PC-9 (cell line): ENCODE data around the gene NUDC. TPM values are rescaled to one million over a fixed set of nuclear protein-coding genes. Genes with fewer than 3 reads are reported as not detected.
"Not testable (repeated sequence)": the region's sequence is repeated elsewhere in the genome, so short reads cannot be mapped to it uniquely, and the experiment has no call there.

ENCODE experiments used
- Bru-seq: library from RNA; stranded (reverse); fragments of 400-500 nt; gene quantifications from one replicate; lab custom pipeline; 2021; lab: Mats Ljungman, UMichigan
- BruChase-seq, 2 experiments: library from RNA; stranded (reverse); fragments of 400-500 nt; gene quantifications; one replicate each; lab custom pipeline; 2021; lab: Mats Ljungman, UMichigan
- BruUV-seq: library from RNA; stranded (reverse); fragments of 400-500 nt; replicated peaks from 2 replicates; lab custom pipeline; 2021; lab: Mats Ljungman, UMichigan
- CTCF ChIA-PET: fragments of 300-600 bp; sonication (Branson Sonifier 250); formaldehyde crosslinking; loops from one replicate; lab custom pipeline; 2022; ENCODE audit warnings: antibody characterized with exemption; lab: Charles Lee
- POLR2A ChIA-PET: fragments of 300-600 bp; sonication (Branson Sonifier 250); formaldehyde crosslinking; loops from one replicate; lab custom pipeline; 2022; ENCODE audit warnings: antibody characterized with exemption; ENCODE audit not compliant: unreplicated experiment; lab: Charles Lee
- DNase-seq, 2 experiments: peaks; one replicate each; pipeline versions ENCODE4 v3.0.0 to v3.0.0-alpha.2; 2015 to 2022; ENCODE audit warnings: mixed read lengths in 1 of 2
- H2AFZ ChIP-seq: fragments of 200-600 bp; sonication (generic); 2 replicates; pipeline ENCODE4 v1.8.1; 2017; ENCODE audit warnings: antibody characterized with exemption
- H3F3A ChIP-seq: fragments of 200-600 bp; sonication (generic); 2 replicates; pipeline ENCODE4 v1.8.1; 2017; ENCODE audit warnings: antibody characterized with exemption, mild to moderate bottlenecking, low read depth; ENCODE audit not compliant: insufficient read depth
- H3K27ac ChIP-seq: fragments of 200-600 bp; sonication (generic); 2 replicates; pipeline ENCODE4 v1.6.1; 2016; ENCODE audit warnings: mixed run types
- H3K27me3 ChIP-seq: fragments of 200-600 bp; sonication (generic); 2 replicates; pipeline ENCODE4 v1.6.1; 2016; ENCODE audit warnings: low read depth, mixed run types; ENCODE audit not compliant: insufficient read depth
- H3K36me3 ChIP-seq: fragments of 200-600 bp; sonication (generic); 2 replicates; pipeline ENCODE4 v1.6.1; 2016; ENCODE audit warnings: low read depth, mixed run types
- H3K4me1 ChIP-seq: fragments of 200-600 bp; sonication (generic); replicated peaks from 2 replicates; pipeline ENCODE4 v1.6.1; 2016; ENCODE audit warnings: mixed run types; ENCODE audit not compliant: insufficient read depth
- H3K4me2 ChIP-seq: fragments of 200-600 bp; sonication (generic); 2 replicates; pipeline ENCODE4 v1.6.1; 2017; ENCODE audit warnings: mixed run types
- H3K4me3 ChIP-seq: fragments of 200-600 bp; sonication (generic); 2 replicates; pipeline ENCODE4 v1.6.1; 2016; ENCODE audit warnings: mixed run types
- H3K79me2 ChIP-seq: fragments of 200-600 bp; sonication (generic); 2 replicates; pipeline ENCODE4 v1.6.1; 2017; ENCODE audit warnings: low read depth, mixed run types
- H3K9me2 ChIP-seq: fragments of 200-600 bp; sonication (generic); 2 replicates; pipeline ENCODE4 v1.8.1; 2017; ENCODE audit warnings: mild to moderate bottlenecking; ENCODE audit not compliant: insufficient read depth
- H3K9me3 ChIP-seq: fragments of 200-600 bp; sonication (generic); 2 replicates; pipeline ENCODE4 v1.8.1; 2016; ENCODE audit warnings: low read depth; ENCODE audit not compliant: insufficient read depth
- H4K20me1 ChIP-seq: fragments of 200-600 bp; sonication (generic); 2 replicates; pipeline ENCODE4 v1.8.1; 2017; ENCODE audit not compliant: insufficient read depth
- EZH2 ChIP-seq: fragments of 200-600 bp; sonication (generic); IDR thresholded peaks from 2 replicates; pipeline ENCODE4 v1.8.0; 2017; ENCODE audit warnings: antibody characterized with exemption, low read depth
- intact Hi-C: fragments of 100-400 bp; cut with micrococcal nuclease; formaldehyde crosslinking; loops from one replicate; pipeline ENCODE4 v1.10.0; 2022; ENCODE audit not compliant: unreplicated experiment
- long read RNA-seq: library from polyadenylated mRNA; stranded (forward); transcript quantifications from one replicate; pipeline ENCODE4 v2.0.0, GENCODE V29; 2022
- total RNA-seq: library from RNA; stranded (reverse); gene quantifications from 2 replicates; pipeline ENCODE4 v1.2.3, GENCODE V29; 2021
- TF ChIP-seq, protein P1 (sequence below): fragments of 200-600 bp; sonication (generic); conservative IDR thresholded peaks from 2 replicates; pipeline ENCODE4 v1.6.1; 2017; ENCODE audit warnings: mixed run types, antibody characterized with exemption, mild to moderate bottlenecking, moderate library complexity

Gene NUDC
- total RNA-seq (93.6 and 104 TPM in 2 replicates), Bru-seq, nascent RNA (percentile 91 among the genes with signal in this experiment), BruChase-seq, experiment 1, labeled RNA remaining after a 2-hour chase (percentile 81 among the genes with signal in this experiment), BruChase-seq, experiment 2, labeled RNA remaining after a 6-hour chase (percentile 88 among the genes with signal in this experiment)
- long read RNA-seq, transcript NUDC-201 (9 exons, 1,800 nt): major isoform, 636 of 1,074 reads
- long read RNA-seq, transcript NUDC-204 (2 exons, 607 nt): minor isoform, 352 of 1,074 reads
- long read RNA-seq, partial matches to known transcripts: 8 of 1,074 reads
- long read RNA-seq, other reads (novel, unspliced or antisense): 78 of 1,074 reads

DNA sequence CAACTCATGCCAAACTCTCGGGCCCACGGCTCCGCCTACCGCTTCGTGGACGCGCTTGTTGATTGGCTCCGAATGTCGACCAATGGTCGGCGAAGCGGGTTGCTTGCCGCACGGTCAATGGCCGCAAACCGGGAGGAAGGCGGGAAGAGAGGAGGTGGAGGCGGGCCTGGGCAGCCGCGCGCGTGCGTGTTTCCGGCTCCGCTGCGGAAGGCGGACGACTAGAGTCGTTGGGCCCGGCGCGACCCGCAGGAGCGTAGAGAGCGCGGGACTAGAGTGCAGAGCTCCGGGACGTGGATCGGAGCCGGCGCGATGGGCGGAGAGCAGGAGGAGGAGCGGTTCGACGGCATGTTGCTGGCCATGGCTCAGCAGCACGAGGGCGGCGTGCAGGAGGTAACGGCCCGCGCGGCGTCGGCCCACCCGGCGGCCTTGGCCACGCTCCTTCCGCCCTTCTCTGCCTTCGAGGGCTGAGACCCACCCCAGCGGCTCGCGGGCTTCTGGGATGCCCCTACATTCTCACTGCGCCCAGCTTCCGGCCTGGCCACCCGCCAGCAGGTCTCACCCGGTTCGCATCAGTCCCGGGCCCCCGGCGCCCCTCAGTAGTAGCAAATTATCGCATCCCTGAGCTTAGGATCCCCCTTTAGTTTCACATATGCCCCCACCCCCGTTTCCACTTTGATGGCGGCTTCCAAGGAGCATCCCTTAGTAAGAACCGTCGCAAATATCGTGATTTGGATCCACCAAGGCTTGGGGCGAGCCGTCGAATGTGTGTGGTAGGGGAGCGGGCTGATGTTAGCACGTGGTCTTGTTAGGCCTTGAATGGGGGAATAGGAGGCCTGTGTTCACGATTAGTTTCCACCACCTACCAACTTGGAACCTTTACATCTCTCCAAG, at the start of gene NUDC:
Gene NUDC, plus strand, starts transcription at position 204 of the 891 bp plus-strand sequence. Its CDS starts 106 bp downstream, at position 310.
- Histone ChIP-seq H3K36me3 (peaks cover 14% of the 10 kb centered on the region; the same call in 1 of the 2 replicates), H4K20me1 (peaks cover 20% of the 10 kb centered on the region), H3K4me1 (peaks cover 12% of the 10 kb centered on the region), H3K27me3 (no peaks in the 10 kb centered on the region), H3K9me3 (no peaks in the 10 kb centered on the region), H3F3A (no peaks in the 10 kb centered on the region), H3K9me2 (no peaks in the 10 kb centered on the region), H3K79me2 (peaks cover 40% of the 10 kb centered on the region), H2AFZ (peak within 1 kb of the TSS; percentile 77), H3K27ac (peak within 1 kb of the TSS; percentile 53), H3K4me3 (peak within 1 kb of the TSS; percentile 73), H3K4me2 (peak within 1 kb of the TSS; percentile 82)
- CTCF ChIA-PET: interaction anchor here (0.5 kb wide), 1 partner anchor 960 kb away, joined by 5 read pairs; no protein-coding TSS in a partner anchor
- no peak for TF ChIP-seq EZH2
- TF ChIP-seq, protein P1, sequence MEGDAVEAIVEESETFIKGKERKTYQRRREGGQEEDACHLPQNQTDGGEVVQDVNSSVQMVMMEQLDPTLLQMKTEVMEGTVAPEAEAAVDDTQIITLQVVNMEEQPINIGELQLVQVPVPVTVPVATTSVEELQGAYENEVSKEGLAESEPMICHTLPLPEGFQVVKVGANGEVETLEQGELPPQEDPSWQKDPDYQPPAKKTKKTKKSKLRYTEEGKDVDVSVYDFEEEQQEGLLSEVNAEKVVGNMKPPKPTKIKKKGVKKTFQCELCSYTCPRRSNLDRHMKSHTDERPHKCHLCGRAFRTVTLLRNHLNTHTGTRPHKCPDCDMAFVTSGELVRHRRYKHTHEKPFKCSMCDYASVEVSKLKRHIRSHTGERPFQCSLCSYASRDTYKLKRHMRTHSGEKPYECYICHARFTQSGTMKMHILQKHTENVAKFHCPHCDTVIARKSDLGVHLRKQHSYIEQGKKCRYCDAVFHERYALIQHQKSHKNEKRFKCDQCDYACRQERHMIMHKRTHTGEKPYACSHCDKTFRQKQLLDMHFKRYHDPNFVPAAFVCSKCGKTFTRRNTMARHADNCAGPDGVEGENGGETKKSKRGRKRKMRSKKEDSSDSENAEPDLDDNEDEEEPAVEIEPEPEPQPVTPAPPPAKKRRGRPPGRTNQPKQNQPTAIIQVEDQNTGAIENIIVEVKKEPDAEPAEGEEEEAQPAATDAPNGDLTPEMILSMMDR: no peak
- POLR2A ChIA-PET: interaction anchor here (0.6 kb wide), 2 partner anchors 220 to 278 kb away, joined by 4 to 13 read pairs; no protein-coding TSS in a partner anchor
- peak; percentile 85 to 94 for DNase-seq
- intact Hi-C loops: loop anchor here (2.0 kb wide), 2 partner anchors 21 to 31 kb away; partner anchors contain the start of genes GPATCH3 and GPN2
- BruUV-seq: no TSS peak

DNA sequence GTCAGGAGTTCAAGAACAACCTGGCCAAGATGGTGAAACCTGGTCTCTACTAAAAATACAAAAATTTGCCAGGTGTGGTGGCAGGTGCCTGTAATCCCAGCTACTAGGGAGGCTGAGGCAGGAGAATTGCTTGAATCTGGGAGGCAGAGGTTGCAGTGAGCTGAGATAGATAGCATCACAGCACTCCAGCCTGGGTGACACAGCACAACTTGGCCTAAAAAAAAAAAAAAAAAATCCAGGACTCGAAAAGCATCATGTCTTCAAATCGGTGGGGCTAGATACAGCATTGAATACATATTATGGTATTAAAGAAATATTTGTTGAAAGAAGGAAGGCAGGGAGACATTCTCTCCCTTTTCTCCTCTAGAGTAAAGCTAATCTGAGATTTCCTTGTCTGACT, 48.4 kb upstream of the NUDC start:
- H3K9me2 ChIP-seq, H2AFZ ChIP-seq, DNase-seq, H4K20me1 ChIP-seq, H3K36me3 ChIP-seq, H3K79me2 ChIP-seq, H3K9me3 ChIP-seq, H3K27me3 ChIP-seq, BruUV-seq, CTCF ChIA-PET, H3K4me3 ChIP-seq, intact Hi-C loops: not testable (repeated sequence)
- Histone ChIP-seq H3K4me2 (peak overlapping the region; percentile 23; the same call in 1 of the 2 replicates), H3K27ac (peak overlapping the region; percentile 60), H3F3A (peaks cover 32% of the 10 kb centered on the region), H3K4me1 (peaks cover 50% of the 10 kb centered on the region)
- POLR2A ChIA-PET: interaction anchor here (1.0 kb wide), 1 partner anchor 11 kb away, joined by 5 read pairs; no protein-coding TSS in a partner anchor

DNA sequence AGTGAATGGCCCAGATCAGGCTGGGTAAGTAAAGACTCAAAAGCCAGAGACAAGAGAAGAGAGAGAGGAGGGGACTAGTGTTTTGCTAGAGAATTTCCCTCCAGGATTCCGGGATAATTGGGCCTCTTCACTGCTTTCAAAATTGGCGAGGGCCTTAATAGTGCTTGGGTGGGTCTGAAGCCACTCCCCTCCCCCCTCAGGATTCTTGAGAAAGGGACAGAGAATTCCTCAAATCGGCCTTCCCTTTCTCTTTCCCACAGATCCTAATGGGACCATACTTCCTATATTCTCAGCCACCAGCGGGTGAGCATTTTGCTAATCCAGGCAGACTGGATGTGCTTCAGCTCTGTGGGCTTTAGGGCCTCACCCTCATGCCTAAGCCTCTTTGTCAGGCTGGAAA, 46.6 kb upstream of the NUDC start:
- Histone ChIP-seq H4K20me1 (no peaks in the 10 kb centered on the region), H3K4me3 (no peak overlapping the region), H3K79me2 (no peaks in the 10 kb centered on the region), H3K27ac (peak overlapping the region; percentile 28), H3K4me1 (peaks cover 43% of the 10 kb centered on the region), H3K9me3 (no peaks in the 10 kb centered on the region), H3K27me3 (no peaks in the 10 kb centered on the region), H3K4me2 (no peak overlapping the region), H2AFZ (no peak overlapping the region), H3F3A (peaks cover 29% of the 10 kb centered on the region), H3K9me2 (no peaks in the 10 kb centered on the region), H3K36me3 (no peaks in the 10 kb centered on the region)
- DNase-seq: no peak
- POLR2A ChIA-PET: no interaction called here
- TF ChIP-seq, protein P1: no peak
- no peak for TF ChIP-seq EZH2
- intact Hi-C loops: no loop called here
- CTCF ChIA-PET: no interaction called here
- BruUV-seq: no TSS peak
